Activated CD4-positive, alpha-beta T cell treated with anti-CD3 and anti-CD28 coated beads for 1 hour (primary cell): ENCODE data around the gene CLDN16.

Source experiments
- DNase-seq: peaks from one replicate; pipeline ENCODE4 v3.0.0-alpha.2; 2020

Gene CLDN16, protein sequence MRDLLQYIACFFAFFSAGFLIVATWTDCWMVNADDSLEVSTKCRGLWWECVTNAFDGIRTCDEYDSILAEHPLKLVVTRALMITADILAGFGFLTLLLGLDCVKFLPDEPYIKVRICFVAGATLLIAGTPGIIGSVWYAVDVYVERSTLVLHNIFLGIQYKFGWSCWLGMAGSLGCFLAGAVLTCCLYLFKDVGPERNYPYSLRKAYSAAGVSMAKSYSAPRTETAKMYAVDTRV

DNA sequence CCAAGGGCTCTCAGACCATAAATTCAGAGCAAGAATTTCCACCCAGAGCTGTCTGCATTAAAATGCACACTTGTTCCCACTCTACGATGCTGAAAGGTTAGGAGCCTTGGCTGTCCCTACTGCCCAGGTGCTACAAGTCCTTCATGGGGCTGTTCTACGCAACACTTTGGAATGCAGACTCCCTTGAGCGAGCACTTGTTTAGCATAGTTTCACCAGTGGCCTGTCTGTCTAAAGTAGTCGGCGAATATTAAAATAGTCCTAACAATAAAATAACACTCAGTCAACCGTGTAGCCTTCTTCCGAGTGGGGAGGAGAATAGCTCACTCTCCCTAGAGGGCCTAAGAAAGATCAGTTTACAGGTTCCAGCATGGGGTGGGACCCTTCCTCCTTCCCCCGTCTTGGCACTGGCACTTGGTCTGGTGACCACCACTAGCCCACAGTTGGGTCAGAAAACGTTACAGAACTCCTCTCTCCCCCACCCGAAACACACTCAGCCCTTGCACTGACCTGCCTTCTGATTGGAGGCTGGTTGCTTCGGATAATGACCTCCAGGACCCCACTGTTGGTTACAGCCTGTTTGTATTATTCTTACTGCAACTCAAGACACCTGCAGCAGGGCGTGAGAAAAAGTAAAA, at the start of gene CLDN16:
CLDN16 (plus strand) TSS at position 586 of the 636 bp plus-strand sequence. CDS start 167 bp downstream, outside the sequence.
- DNase-seq = no peak

DNA sequence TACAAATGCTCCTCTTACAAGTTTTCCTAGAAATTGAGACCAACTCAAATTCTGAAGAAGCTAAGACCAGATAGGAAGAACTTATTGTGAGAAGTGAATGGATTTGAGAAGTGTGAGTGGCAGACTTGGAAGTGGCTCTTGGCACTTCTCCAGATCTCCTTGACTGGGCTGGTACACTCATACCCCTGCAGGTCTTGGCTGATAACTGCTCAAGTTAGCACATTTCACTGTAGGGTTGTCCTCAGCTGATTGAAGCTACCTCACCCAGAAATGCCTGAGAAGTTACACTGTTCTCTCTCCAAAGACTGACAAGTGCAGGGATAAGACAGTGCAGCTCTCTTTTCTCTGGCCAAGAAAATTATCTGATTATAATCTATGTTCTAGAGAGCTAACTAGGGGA, 49.2 kb upstream of the CLDN16 start:
- DNase-seq = no peak

DNA sequence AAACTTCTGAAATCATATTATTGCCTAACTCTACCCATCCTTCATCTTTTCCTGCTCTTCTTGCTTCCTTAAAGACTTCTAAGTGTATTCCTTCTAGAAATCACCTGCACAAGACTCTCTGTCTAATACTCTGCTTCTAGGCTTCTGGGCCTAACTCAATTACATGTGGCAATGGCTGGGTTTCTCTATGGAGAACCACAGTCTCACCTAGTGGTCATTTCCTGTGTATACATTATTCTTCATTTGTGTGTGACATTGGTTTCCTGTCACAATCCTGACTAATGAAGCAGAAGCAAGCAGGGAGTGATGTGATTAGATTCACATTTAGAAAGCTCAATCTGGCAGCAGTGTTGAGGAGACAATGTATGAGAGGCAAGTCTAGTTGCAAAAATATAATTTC, 48.8 kb upstream of the CLDN16 start:
- no peak for DNase-seq

DNA sequence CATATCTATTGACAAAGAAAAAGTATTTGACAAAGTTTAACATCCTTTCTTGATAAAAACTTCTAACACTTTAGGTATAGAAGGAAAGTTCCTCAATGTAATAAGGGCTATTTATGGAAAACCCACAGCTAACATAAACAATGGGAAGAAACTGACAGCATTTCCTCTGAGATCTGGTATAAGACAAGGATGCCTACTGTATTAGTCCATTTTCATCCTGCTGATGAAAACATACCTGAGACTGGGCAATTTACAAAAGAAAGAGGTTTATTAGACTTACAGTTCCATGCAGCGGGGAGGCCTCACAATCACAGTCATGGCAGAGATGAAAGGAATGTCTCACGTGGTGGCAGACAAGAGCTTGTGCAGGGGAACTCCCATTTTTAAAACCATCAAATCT, 47.9 kb upstream of the CLDN16 start:
- no peak for DNase-seq

DNA sequence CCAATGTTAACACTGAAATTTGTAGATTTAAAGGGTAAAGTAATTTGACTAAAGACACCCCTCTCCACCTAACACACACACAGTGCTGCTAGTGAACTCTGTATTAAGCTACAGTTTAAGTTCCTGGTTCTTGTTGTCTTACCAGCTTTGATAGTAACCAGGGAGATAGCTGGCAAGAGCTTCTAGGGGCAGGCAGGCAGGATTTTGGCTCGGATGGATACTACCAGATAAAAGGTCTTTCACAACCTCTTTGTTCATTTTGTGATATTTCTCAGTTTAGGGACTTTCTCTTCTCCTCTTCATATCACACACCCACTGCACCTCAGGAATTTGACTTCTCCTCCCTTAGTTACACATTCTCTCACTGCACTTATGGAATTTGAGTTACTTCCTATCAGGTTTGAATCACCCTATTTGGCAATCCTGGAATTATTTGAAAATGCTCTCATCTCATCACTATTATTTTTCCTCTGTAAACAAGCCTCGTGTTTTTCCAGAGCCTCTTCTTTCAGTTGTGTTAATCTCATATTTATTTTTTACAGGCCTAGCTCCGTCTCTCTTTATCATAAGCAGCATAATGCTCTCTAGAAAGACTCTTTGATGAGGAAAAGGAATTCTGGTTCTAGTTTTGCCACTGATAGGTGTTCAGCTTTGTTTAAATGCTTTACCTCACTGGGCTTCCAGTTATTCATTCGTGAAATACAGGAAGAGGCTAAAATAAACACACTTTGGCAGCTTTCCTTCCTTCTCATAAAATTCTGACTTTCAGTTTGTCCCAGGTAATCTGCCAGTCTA, 42.7 kb upstream of the CLDN16 start:
- DNase-seq = no peak

GRCh38 chr3:190345878-190346277, 42.1 kb upstream of the CLDN16 start:
- no peak for DNase-seq

- DNase-seq = no peak
These were observed 41.4 kb upstream of the CLDN16 start for GRCh38 chr3:190346541-190346940.

- no peak for DNase-seq
These were observed 35.0 kb upstream of the CLDN16 start for GRCh38 chr3:190352861-190353457.

GRCh38 chr3:190356246-190356645, 31.7 kb upstream of the CLDN16 start:
- no peak for DNase-seq

DNA sequence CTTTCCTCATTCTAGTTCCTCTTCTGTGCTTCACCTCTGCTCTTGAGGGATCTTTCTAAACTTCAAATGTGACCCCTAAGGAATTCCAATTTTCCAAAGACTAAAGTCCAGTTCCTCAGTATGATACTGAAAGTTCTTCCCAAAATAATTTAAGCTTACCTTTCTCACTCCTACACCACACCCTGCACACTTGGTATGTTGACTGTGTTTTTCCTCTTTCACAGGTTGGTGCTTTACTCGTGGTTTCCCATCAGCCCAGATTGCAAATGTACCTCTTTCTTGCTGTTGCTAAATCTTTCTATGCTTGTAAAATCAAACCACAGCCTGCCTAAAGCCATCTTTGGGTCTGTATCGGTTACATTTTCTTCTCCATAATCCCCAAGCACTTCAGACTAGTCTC, 30.5 kb upstream of the CLDN16 start:
- DNase-seq = no peak

DNA sequence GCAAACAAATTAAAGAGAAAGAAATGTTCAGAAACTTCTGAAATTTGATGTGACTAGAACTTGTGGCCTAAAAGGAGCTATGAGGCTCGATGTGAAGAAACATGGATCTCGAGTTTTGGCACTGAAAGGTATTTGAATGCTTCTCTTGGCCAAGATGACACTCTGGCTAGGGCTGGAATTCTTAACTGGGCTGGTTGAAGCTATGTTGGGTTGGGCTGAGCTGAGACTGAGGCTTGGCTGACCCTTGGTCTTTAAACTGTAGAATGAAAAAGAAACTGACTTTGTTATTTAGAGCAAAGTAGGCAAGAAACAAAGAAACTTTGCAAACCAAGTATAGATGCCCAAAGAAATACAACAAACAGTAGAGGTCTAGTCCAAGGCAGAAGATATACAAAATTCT, 28.1 kb upstream of the CLDN16 start:
- DNase-seq = no peak

GRCh38 chr3:190360228-190360627, 27.7 kb upstream of the CLDN16 start:
- no peak for DNase-seq

DNA sequence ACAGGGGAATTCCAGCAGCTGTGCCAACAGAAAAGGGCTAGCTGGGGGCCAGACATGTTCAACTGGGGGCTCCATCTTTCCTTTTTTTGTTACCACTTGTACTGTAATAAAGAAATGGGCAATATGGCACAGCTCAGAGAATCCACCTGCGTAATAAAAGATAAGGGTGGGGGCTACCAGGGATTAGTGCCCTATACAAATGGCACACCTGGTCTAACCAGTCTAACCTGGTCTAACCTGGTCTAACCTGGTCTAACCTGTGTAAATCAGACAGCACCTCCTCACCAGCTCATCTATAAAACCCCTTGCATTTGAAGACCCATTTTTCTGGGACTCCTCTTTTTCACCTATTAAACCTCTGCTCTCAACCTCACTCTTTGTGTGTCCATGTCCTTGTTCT, 26.2 kb upstream of the CLDN16 start:
- DNase-seq = no peak

DNA sequence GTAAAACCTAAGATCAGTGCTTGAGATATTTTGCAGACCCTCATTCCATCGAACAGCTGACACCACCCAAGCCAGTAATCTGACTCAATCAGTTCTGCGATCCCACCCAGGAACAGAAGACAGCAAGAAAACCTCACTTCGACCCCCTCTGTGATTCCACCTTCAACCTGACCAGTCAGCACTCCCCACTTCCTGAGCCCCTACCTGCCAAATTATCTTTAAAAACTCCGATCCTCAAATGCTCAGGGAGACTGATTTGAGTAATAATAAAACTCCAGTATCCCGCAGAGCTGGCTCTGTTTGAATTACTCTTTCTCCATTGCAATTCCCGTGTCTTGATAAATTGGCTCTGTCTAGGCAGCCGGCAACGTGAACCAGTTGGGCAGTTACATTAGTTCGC, 25.7 kb upstream of the CLDN16 start:
- DNase-seq = no peak

DNA sequence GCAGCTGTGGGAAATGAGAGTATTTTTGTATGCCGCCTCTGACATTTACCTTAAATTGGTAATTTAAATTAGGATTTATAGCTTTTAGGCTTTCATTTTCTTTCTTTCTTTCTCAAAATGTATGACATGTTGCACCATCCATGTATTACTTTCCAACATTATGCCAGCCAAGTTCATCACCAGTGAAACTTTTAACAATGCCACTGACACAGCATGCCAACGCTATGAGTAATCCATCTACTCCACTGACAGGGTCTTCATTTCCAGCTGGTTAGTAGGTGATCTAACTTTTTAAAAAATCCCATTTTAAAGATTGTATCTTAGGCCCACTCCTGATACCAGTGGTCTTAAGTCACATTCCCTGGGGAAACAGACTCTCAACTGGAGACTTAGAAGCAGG, 21.8 kb upstream of the CLDN16 start:
- no peak for DNase-seq

DNA sequence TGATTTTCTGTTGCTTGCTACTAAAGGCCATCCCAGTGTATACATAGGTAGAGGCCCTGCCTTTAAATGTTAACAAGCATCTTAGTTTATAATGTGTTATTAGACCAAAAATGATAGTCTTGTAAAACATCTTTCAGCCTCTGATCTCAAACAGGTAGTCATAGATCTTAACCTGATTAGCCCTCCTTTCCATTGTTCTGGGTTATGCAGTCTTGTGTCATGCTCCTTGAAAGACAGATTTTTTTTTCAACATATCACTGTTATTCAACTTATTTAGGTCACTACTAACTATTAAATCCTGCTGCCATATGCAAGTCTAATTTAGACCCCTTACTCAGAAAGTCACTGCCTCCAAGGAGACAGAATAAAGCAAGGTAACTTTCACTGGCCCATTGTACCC, 19.1 kb upstream of the CLDN16 start:
- DNase-seq = no peak

- no peak for DNase-seq
These were observed 18.2 kb upstream of the CLDN16 start for GRCh38 chr3:190369668-190370295.

GRCh38 chr3:190370369-190370768, 17.6 kb upstream of the CLDN16 start:
- DNase-seq = no peak

GRCh38 chr3:190371152-190371551, 16.8 kb upstream of the CLDN16 start:
- DNase-seq = no peak

- no peak for DNase-seq
These were observed 12.7 kb upstream of the CLDN16 start for GRCh38 chr3:190375246-190375645.

DNA sequence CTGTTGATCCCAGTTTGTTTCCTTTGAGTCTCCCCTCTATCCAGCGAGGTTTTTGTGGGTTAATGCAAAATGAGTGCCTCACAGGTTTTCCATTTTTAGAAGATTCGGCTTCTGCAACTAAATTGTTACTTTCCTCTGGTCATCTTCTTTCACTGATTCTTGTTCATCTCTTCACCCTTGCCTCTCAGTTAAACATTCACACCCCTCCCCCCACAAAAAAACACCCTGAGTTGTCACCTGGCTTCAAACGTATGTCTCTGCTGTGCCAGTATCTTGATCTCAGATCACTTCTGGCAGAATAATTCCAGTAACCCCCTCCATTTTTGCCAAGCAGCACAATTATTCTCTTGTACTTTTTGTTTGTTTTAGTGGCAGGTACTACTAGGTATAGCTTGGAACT, 12.3 kb upstream of the CLDN16 start:
- DNase-seq = no peak

GRCh38 chr3:190378240-190378891, 9.6 kb upstream of the CLDN16 start:
- no peak for DNase-seq

- no peak for DNase-seq
These were observed 7.8 kb upstream of the CLDN16 start for GRCh38 chr3:190380184-190380583.
